Measurements from ENCODE around the gene USP40. TPM values are rescaled to one million over a fixed set of nuclear protein-coding genes. Genes with fewer than 3 reads are reported as not detected.

The USP40 gene
- polyA plus RNA-seq, 3 donors, result 4.0 to 13.5 (median 5.1) TPM

DNA sequence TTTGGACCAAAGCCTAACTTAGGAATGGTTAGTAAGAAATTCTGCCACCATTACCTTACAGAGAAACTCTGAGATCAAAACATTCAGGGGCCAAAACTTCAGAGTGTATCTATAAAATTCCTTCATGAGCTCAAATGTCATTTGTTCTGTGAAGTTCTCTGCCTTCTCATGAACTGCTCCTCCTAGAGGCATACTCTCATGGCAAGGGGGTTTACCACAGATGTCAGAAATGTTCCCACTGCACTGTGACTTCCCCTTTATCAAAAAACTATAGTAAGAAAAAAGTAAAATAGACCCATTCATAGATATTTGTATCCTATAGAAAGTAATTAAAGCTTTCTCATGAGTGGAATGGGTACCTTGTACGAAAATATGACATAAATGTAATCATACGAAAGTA lies 68.5 kb downstream of the USP40 start:
- H2AFZ ChIP-seq (ENCODE audit: insufficient read depth, low read depth, low read length, poor library complexity, severe bottlenecking), result no peak overlapping the region
- H3K4me1 ChIP-seq (ENCODE audit: control insufficient read depth in 1 of 2, insufficient read depth in 2 of 2, low read length in 2 of 2), result no peaks in the 10 kb centered on the region
- H4K20me1 ChIP-seq (ENCODE audit: insufficient read depth, low read length), result no peaks in the 10 kb centered on the region
- intact Hi-C loops (cut with micrococcal nuclease), result no loop called here
- H3K36me3 ChIP-seq (replicated peaks in 1 of 2; ENCODE audit: control insufficient read depth in 1 of 2, insufficient read depth in 2 of 2, low read length in 2 of 2), result peaks cover 6 to 49% of the 10 kb centered on the region in 2 donors
- Mint-ChIP-seq H3K9me3 (peaks cover 4 to 9% (median 7%) of the 10 kb centered on the region in 7 donors), H3K27me3 (ENCODE audit: low read depth in 3 of 3) (no peaks in the 10 kb centered on the region), H3K27ac (no peak overlapping the region), H3K4me3 (no peak overlapping the region), H3K4me1 (peaks cover 7% of the 10 kb centered on the region), H3K36me3 (peaks cover 48 to 50% of the 10 kb centered on the region in 2 donors)
- no peak overlapping the region for H3K9ac ChIP-seq (ENCODE audit: insufficient read depth, low read length, poor library complexity, severe bottlenecking)
- no peaks in the 10 kb centered on the region for H3K79me2 ChIP-seq (ENCODE audit: insufficient read depth, low read length)
- TF ChIP-seq, protein P1, sequence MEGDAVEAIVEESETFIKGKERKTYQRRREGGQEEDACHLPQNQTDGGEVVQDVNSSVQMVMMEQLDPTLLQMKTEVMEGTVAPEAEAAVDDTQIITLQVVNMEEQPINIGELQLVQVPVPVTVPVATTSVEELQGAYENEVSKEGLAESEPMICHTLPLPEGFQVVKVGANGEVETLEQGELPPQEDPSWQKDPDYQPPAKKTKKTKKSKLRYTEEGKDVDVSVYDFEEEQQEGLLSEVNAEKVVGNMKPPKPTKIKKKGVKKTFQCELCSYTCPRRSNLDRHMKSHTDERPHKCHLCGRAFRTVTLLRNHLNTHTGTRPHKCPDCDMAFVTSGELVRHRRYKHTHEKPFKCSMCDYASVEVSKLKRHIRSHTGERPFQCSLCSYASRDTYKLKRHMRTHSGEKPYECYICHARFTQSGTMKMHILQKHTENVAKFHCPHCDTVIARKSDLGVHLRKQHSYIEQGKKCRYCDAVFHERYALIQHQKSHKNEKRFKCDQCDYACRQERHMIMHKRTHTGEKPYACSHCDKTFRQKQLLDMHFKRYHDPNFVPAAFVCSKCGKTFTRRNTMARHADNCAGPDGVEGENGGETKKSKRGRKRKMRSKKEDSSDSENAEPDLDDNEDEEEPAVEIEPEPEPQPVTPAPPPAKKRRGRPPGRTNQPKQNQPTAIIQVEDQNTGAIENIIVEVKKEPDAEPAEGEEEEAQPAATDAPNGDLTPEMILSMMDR (IDR thresholded peaks at IDR 0.05), result no peak
- whole genome bisulfite sequencing (ENCODE audit: insufficient coverage), result no CpG with 5 or more reads among the region's 2 CpGs
- peaks cover 5 to 6% of the 10 kb centered on the region in 2 donors for H3K9me3 ChIP-seq (replicated peaks in 1 of 2; ENCODE audit: control insufficient read depth in 1 of 2, insufficient read depth in 1 of 2, low read length in 2 of 2)
- H3K27me3 ChIP-seq (ENCODE audit: control insufficient read depth in 2 of 2, insufficient read depth in 2 of 2, low read length in 2 of 2), result no peaks in the 10 kb centered on the region
- H3K4me3 ChIP-seq (replicated peaks in 1 of 3; ENCODE audit: low read depth in 2 of 3, low read length in 3 of 3), result no peak overlapping the region
- no peak overlapping the region for H3K4me2 ChIP-seq (replicated peaks; ENCODE audit: extremely low read depth, low read length, poor library complexity, severe bottlenecking)
- H3K27ac ChIP-seq (ENCODE audit: low read depth in 1 of 2, low read length in 2 of 2), result no peak overlapping the region
- DNase-seq, result no peak

DNA sequence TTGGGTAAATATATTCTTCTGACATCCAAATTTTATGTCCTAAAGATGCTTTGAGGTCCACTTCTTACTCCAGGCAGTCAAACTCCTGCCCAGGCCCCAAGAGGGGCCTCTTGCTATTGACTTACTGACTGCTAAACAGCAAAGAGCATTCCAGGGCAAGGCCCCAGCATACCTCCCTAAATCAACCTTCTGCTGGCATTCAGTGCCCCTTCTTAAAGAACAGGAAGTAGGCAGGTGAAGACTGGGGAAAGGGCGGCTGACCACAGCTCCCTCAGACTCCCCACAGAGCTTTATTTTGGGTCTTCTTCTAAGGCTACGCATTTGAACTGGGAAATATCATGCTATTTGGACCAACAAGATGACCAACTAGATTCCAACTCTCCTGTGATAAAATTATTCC lies 68.9 kb downstream of the USP40 start:
- intact Hi-C loops (cut with micrococcal nuclease), result no loop called here
- Histone ChIP-seq H3K27me3 (ENCODE audit: control insufficient read depth in 2 of 2, insufficient read depth in 2 of 2, low read length in 2 of 2) (no peaks in the 10 kb centered on the region), H3K9me3 (replicated peaks in 1 of 2; ENCODE audit: control insufficient read depth in 1 of 2, insufficient read depth in 1 of 2, low read length in 2 of 2) (peaks cover 4 to 5% of the 10 kb centered on the region in 2 donors), H3K36me3 (replicated peaks in 1 of 2; ENCODE audit: control insufficient read depth in 1 of 2, insufficient read depth in 2 of 2, low read length in 2 of 2) (peaks cover 10 to 49% of the 10 kb centered on the region in 2 donors), H3K9ac (ENCODE audit: insufficient read depth, low read length, poor library complexity, severe bottlenecking) (no peak overlapping the region), H3K27ac (ENCODE audit: low read depth in 1 of 2, low read length in 2 of 2) (no peak overlapping the region), H4K20me1 (ENCODE audit: insufficient read depth, low read length) (no peaks in the 10 kb centered on the region), H3K4me1 (ENCODE audit: control insufficient read depth in 1 of 2, insufficient read depth in 2 of 2, low read length in 2 of 2) (no peaks in the 10 kb centered on the region), H3K4me2 (replicated peaks; ENCODE audit: extremely low read depth, low read length, poor library complexity, severe bottlenecking) (no peak overlapping the region), H3K4me3 (replicated peaks in 1 of 3; ENCODE audit: low read depth in 2 of 3, low read length in 3 of 3) (no peak overlapping the region), H3K79me2 (ENCODE audit: insufficient read depth, low read length) (no peaks in the 10 kb centered on the region), H2AFZ (ENCODE audit: insufficient read depth, low read depth, low read length, poor library complexity, severe bottlenecking) (no peak overlapping the region)
- TF ChIP-seq, protein P1 (IDR thresholded peaks at IDR 0.05), result no peak
- Mint-ChIP-seq H3K9me3 (peaks cover under 1 to 4% (median 3%) of the 10 kb centered on the region in 7 donors), H3K4me3 (no peak overlapping the region), H3K27me3 (ENCODE audit: low read depth in 3 of 3) (no peaks in the 10 kb centered on the region), H3K36me3 (peaks cover 48 to 49% of the 10 kb centered on the region in 2 donors), H3K4me1 (peaks cover 7% of the 10 kb centered on the region), H3K27ac (no peak overlapping the region)
- no peak for DNase-seq
- WGBS (ENCODE audit: insufficient coverage), result no CpG with 5 or more reads among the region's 2 CpGs
